Common myeloid progenitor, CD34-positive (primary cell): ENCODE data around the gene TMEM115.
A peak's percentile ranks its signal among the peaks of the same experiment; 100 is the strongest.

Experiments
- CTCF ChIA-PET: fragments of 350-600 bp; sonication (Branson Sonifier 250); formaldehyde crosslinking; loops from one replicate; lab custom pipeline; 2021; ENCODE audit warnings: antibody characterized with exemption; lab: Charles Lee
- POLR2A ChIA-PET: fragments of 350-600 bp; sonication (Branson Sonifier 250); formaldehyde crosslinking; loops from one replicate; lab custom pipeline; 2021; ENCODE audit warnings: antibody characterized with exemption; lab: Charles Lee
- DNase-seq, 3 donors: peaks; one replicate each; pipeline versions ENCODE4 v3.0.0 to v3.0.0-alpha.2; 2013
- H3K27ac ChIP-seq, 2 experiments: 1 replicate in 1 of 2; 2 replicates in 1 of 2; pipeline ENCODE4 v1.7.0; 2013; ENCODE audit warnings: inconsistent platforms in 2 of 2, low read length in 2 of 2, mild to moderate bottlenecking in 2 of 2, low read depth in 1 of 2, moderate library complexity in 1 of 2; ENCODE audit not compliant: severe bottlenecking in 2 of 2, insufficient read depth in 1 of 2, poor library complexity in 1 of 2
- H3K27me3 ChIP-seq, 5 experiments: replicated peaks in 2 of 5; 1 replicate in 3 of 5; 2 replicates in 2 of 5; pipeline versions ENCODE4 v1.6.1 to v1.7.0; 2013; ENCODE audit warnings: low read length in 4 of 5, mild to moderate bottlenecking in 2 of 5, moderate library complexity in 2 of 5, inconsistent platforms in 1 of 5; ENCODE audit not compliant: insufficient read depth in 5 of 5, control insufficient read depth in 4 of 5
- H3K36me3 ChIP-seq, 4 experiments: 1 replicate in 2 of 4; 2 replicates in 2 of 4; pipeline versions ENCODE4 v1.6.1 to v1.7.0; 2013; ENCODE audit warnings: low read length in 3 of 4, control low read depth in 1 of 4, mild to moderate bottlenecking in 1 of 4; ENCODE audit not compliant: control insufficient read depth in 4 of 4, insufficient read depth in 4 of 4
- H3K4me1 ChIP-seq, 4 experiments: 1 replicate in 3 of 4; 2 replicates in 1 of 4; pipeline versions ENCODE4 v1.6.1 to v1.7.1; 2013; ENCODE audit warnings: low read length in 3 of 4, mild to moderate bottlenecking in 3 of 4, control low read depth in 1 of 4, inconsistent platforms in 1 of 4, moderate library complexity in 1 of 4; ENCODE audit not compliant: control insufficient read depth in 4 of 4, insufficient read depth in 4 of 4; ENCODE audit errors: control extremely low read depth in 1 of 4
- H3K4me3 ChIP-seq, 7 experiments: 1 replicate in 4 of 7; 2 replicates in 3 of 7; pipeline versions ENCODE4 v1.5.1 to v1.7.0; 2013; ENCODE audit warnings: mild to moderate bottlenecking in 7 of 7, low read length in 6 of 7, moderate library complexity in 6 of 7, inconsistent platforms in 2 of 7, low read depth in 2 of 7, control low read depth in 1 of 7; ENCODE audit not compliant: insufficient read depth in 4 of 7, control insufficient read depth in 1 of 7; ENCODE audit errors: extremely low read depth in 1 of 7
- H3K9me3 ChIP-seq, 5 experiments: 1 replicate in 4 of 5; 2 replicates in 1 of 5; pipeline versions ENCODE4 v1.6.1 to v1.7.1; 2013; ENCODE audit warnings: low read length in 4 of 5, mild to moderate bottlenecking in 2 of 5, inconsistent platforms in 1 of 5, low read depth in 1 of 5, moderate library complexity in 1 of 5; ENCODE audit not compliant: control insufficient read depth in 4 of 5, insufficient read depth in 2 of 5; ENCODE audit errors: control extremely low read depth in 1 of 5
- WGBS: methylation state at CpG from one replicate; pipeline ENCODE4 v1.1.5; 2013; ENCODE audit not compliant: insufficient coverage; 5-methylcytosine and 5-hydroxymethylcytosine counted together

TMEM115 gene

DNA sequence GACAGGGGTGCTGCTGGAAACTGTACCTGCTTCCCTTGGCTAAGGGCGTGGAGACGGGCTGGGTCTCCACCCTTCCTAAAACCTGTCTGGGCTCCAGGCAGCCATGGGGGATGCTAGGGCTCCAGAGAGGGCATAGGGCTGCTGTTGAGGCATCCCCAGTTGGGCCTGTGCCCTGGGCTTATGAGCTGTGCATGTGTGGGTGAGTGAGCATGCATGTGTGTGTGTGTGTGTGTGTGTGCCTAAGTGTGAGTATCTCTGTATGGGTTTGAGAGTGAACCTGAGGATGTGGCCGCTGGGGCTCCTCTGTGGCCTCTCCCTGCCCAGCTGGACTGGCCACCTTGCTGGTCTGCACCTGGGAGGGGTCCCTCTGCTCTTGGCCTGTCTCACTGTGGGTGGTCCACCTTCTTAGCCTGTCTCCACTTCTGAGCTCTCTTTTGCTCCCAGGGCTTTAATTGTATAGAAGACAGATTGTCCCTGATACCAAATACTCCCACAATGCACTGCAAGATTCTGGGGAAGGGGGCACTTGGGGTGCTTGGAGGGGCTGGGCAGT is 11.9 kb upstream of the TMEM115 start:
- H3K4me3 ChIP-seq: no peak overlapping the region
- WGBS: 96% methylated on average over 3 of the region's 3 CpGs
- no peak for DNase-seq
- CTCF ChIA-PET: interaction anchor here (0.6 to 1.9 kb wide), 6 partner anchors 8 to 79 kb away, joined by 3 to 7 read pairs (median 3); no protein-coding TSS in a partner anchor
- H3K27ac ChIP-seq: no peak overlapping the region
- no peaks in the 10 kb centered on the region for H3K27me3 ChIP-seq
- H3K36me3 ChIP-seq: no peaks in the 10 kb centered on the region
- H3K9me3 ChIP-seq: no peaks in the 10 kb centered on the region
- POLR2A ChIA-PET: no interaction called here
- peaks cover 0 to 20% (median 15%) of the 10 kb centered on the region in 4 experiments for H3K4me1 ChIP-seq

DNA sequence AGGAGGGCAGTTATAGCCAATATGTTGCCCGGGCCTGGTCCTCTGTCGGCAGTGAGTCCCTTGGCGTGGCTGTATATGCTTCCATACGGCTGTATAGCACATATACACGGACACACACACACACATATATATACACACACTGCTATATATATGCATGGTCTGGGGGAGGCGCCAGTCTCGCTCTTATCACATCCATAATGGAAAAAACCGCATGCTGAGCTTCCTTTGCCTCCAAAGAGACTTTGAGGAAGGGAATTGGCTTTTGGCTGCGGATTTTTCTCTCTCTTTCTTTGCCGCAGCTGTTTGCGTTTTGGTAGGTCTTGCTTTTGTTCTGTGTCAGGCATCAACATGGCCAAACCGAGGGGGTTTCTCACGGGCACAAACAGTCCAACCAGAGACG is 11.3 kb upstream of the TMEM115 start:
- no peak overlapping the region for H3K27ac ChIP-seq
- H3K9me3 ChIP-seq: no peaks in the 10 kb centered on the region
- no peak overlapping the region for H3K4me3 ChIP-seq
- CTCF ChIA-PET: interaction anchor here (0.6 to 1.9 kb wide), 6 partner anchors 9 to 79 kb away, joined by 3 to 7 read pairs (median 4); no protein-coding TSS in a partner anchor
- POLR2A ChIA-PET: no interaction called here
- peaks cover 0 to 25% (median 19%) of the 10 kb centered on the region in 4 experiments for H3K4me1 ChIP-seq
- no peaks in the 10 kb centered on the region for H3K36me3 ChIP-seq
- 77% methylated on average over 14 of the region's 14 CpGs for WGBS
- H3K27me3 ChIP-seq: peaks cover 0 to 4% (median 0%) of the 10 kb centered on the region in 5 experiments
- DNase-seq: peak in 2 of 3 donors; percentile 26 to 40

DNA sequence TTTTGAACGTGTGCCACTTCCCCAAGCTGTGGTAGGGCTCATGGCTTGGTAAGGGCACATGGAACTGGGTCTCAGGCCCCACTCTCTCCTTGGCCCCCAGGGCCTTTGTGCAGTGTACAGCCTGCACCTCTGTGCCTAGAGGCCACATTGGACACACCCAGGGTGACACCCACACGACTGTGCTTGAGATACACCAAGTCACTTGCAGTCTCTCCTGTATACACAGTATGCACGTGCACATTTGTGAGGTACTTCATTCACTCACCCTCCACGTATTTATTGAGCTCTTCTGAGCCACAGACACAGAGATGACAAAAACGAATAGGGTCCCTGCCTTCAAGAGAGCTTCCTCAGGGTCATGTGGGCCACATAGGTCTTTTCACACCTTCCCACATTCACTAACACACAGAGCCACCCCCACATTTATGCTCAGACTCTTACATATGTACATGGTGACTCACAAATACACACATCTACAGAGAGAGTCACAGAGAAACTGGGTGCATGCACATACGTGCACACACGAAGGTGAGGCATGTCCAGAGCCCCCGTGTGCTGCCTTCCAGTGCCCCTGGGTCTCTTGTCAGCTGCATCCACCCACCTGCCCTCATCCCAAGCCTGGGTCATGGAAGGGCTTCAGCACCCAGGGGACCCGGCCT is 9.8 kb upstream of the TMEM115 start:
- Histone ChIP-seq H3K4me3 (no peak overlapping the region), H3K27ac (no peak overlapping the region), H3K9me3 (no peaks in the 10 kb centered on the region), H3K27me3 (peaks cover 0 to 5% (median 0%) of the 10 kb centered on the region in 5 experiments), H3K36me3 (no peaks in the 10 kb centered on the region), H3K4me1 (peaks cover 0 to 27% (median 26%) of the 10 kb centered on the region in 4 experiments)
- WGBS: 95% methylated on average over 9 of the region's 9 CpGs
- POLR2A ChIA-PET: no interaction called here
- no peak for DNase-seq
- CTCF ChIA-PET: interaction anchor here (0.9 to 1.6 kb wide), 5 partner anchors 12 to 55 kb away, joined by 3 to 5 read pairs (median 3); partner anchors contain the start of gene RASSF1

DNA sequence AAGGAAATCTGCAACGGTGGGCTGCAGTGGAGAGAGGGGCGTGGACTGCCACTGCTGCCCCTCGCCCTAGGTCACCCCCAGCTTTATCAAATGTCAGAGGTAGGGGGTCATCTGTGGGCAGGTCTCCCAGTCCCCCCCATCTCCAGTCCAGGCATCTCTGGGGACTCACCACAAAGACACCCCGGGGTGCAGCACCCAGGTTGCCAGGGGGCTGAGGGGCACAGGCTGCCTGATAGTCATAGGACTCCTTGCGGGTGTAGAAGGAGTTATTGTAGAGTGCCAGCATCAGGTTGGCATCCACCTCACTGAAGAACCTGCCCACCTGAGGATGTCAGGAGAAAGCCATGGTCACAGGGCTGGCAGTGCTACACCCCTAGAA is 6.5 kb upstream of the TMEM115 start:
- H3K27ac ChIP-seq: no peak overlapping the region
- peak overlapping the region in 6 of 7 experiments; percentile 18 to 84 (median 62) for H3K4me3 ChIP-seq
- no peak for DNase-seq
- peaks cover 0 to 18% (median 14%) of the 10 kb centered on the region in 4 experiments for H3K4me1 ChIP-seq
- ChIA-PET POLR2A (no interaction called here), CTCF (interaction anchor here (0.7 to 3.9 kb wide), 4 partner anchors 9 to 23 kb away, joined by 3 to 28 read pairs (median 9); partner anchors contain the start of genes CYB561D2 and NPRL2)
- WGBS: 87% methylated on average over 4 of the region's 5 CpGs
- H3K9me3 ChIP-seq: no peaks in the 10 kb centered on the region
- no peaks in the 10 kb centered on the region for H3K36me3 ChIP-seq
- H3K27me3 ChIP-seq: peaks cover 0 to 8% (median 0%) of the 10 kb centered on the region in 5 experiments

DNA sequence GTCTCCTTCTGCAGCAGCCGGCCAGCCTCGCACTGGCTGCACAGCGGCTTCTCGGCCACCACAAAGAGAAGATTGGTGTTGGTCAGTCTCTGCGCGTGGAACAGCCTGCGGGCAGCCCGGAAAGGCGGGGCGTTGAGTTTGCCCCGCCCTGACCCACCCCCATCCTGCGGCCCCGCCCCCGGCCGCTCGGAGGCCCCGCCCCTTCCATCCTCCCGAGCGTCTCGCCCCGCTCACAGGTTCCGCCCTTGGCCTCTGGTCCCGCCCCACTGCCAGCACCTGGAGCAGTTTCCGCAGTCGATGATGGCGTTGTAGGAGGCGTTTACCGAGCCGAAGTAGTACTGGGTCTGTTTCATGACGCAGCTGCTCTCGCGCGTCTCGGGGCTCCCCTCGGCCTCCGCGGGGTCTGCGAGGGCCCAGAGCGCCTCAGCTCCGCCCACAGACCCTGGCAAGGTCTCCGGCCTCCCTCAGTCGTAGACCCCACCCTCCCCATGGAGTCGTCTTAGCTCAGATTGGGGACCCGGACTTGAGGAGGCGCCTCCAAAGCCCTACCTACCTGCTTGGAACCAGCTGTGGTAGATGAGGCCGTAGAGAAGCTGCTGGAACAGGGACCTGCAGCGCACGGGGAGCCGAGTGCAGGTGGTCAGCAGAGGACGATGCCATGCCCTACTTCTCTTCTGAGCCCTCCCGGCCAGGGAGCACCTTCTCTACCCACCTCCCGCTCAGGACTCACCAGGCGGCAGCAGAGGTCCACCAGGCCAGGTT is 5.9 kb upstream of the TMEM115 start:
- DNase-seq: peak; percentile 91 to 96 (median 96)
- H3K9me3 ChIP-seq: no peaks in the 10 kb centered on the region
- H3K4me3 ChIP-seq: peak overlapping the region; percentile 18 to 84 (median 61)
- H3K27me3 ChIP-seq: peaks cover 0 to 8% (median 0%) of the 10 kb centered on the region in 5 experiments
- H3K36me3 ChIP-seq: no peaks in the 10 kb centered on the region
- ChIA-PET POLR2A (interaction anchor here (0.8 kb wide), 1 partner anchor 15 kb away, joined by 3 read pairs; the partner anchor contains the start of genes CYB561D2 and NPRL2), CTCF (interaction anchor here (0.7 to 3.9 kb wide), 7 partner anchors 9 to 184 kb away, joined by 3 to 28 read pairs (median 3); partner anchors contain the start of genes CYB561D2 and NPRL2)
- WGBS: 5% methylated on average over 32 of the region's 53 CpGs
- H3K27ac ChIP-seq: peak overlapping the region in 1 of 2 experiments; percentile 45
- peaks cover 0 to 18% (median 14%) of the 10 kb centered on the region in 4 experiments for H3K4me1 ChIP-seq

DNA sequence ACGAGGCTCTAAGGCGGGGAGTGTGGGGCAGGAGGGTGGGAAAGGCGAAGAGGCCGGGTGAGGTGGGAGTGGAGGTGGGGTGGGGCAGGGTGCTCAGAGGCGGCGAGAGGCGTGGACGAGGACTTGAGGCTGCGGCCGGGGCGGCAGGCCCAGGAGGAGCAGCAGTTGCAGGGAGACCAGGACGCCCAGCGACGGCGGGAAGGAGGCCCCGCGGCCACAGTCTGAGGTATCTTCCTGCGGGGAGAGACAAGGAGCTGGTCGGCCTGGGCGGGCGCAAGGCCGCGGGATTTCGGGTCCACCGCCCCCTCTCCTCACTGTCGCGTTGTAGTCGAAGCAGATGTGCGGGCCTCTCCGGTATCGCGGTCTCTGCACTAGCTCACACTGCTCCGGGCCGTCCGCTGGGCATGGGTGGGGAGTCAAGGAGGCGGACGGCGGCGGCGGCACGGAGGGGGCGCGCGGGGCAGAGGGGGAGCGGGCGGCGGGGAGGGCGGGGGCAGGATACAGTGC is 5.3 kb upstream of the TMEM115 start:
- Histone ChIP-seq H3K36me3 (no peaks in the 10 kb centered on the region), H3K4me1 (peaks cover 0 to 18% (median 17%) of the 10 kb centered on the region in 4 experiments), H3K27ac (no peak overlapping the region), H3K4me3 (peak overlapping the region; percentile 19 to 84 (median 54)), H3K9me3 (no peaks in the 10 kb centered on the region), H3K27me3 (peaks cover 0 to 8% (median 0%) of the 10 kb centered on the region in 5 experiments)
- 2% methylated on average over 45 of the region's 48 CpGs for WGBS
- ChIA-PET POLR2A (interaction anchor here (0.8 kb wide), 1 partner anchor 14 kb away, joined by 3 read pairs; the partner anchor contains the start of genes CYB561D2 and NPRL2), CTCF (interaction anchor here (0.7 to 3.9 kb wide), 6 partner anchors 8 to 185 kb away, joined by 3 to 28 read pairs (median 4); partner anchors contain the start of genes CYB561D2 and NPRL2)
- DNase-seq: peak in 2 of 3 donors; percentile 40 to 47
